HepG2 (cell line): ENCODE results near the gene TBXA2R. TPM values are rescaled to one million over a fixed set of nuclear protein-coding genes. Genes with fewer than 3 reads are reported as not detected.

Experiments
- CBFB ChIP-seq: sonication (generic); formaldehyde crosslinking; IDR thresholded peaks from 2 replicates; pipeline ENCODE4 v1.4.0; 2020; ENCODE audit warnings: missing genetic modification reagents
- DRAP1 ChIP-seq: IDR thresholded peaks from 2 replicates; pipeline ENCODE4 v1.6.1; 2016; ENCODE audit warnings: missing genetic modification reagents, missing compliant biosample characterization
- ETV5 ChIP-seq: IDR thresholded peaks from 2 replicates; pipeline ENCODE4 v1.6.1; 2018; ENCODE audit warnings: missing biosample characterization, missing genetic modification reagents, inconsistent platforms, borderline replicate concordance
- HIC2 ChIP-seq: sonication (generic); formaldehyde crosslinking; IDR thresholded peaks from 2 replicates; pipeline ENCODE4 v1.9.0; 2022; ENCODE audit warnings: low read depth, missing genetic modification reagents
- MAX ChIP-seq: IDR thresholded peaks from 2 replicates; pipeline ENCODE4 v1.6.1; 2012; ENCODE audit warnings: inconsistent platforms
- MYPOP ChIP-seq: sonication (generic); formaldehyde crosslinking; IDR thresholded peaks from 2 replicates; pipeline ENCODE4 v1.8.1; 2023; ENCODE audit warnings: mild to moderate bottlenecking, moderate library complexity, missing genetic modification reagents
- NFE2L2 ChIP-seq: fragments of 150-350 bp; IDR thresholded peaks from 2 replicates; pipeline ENCODE4 v1.6.1; 2014; ENCODE audit warnings: low read length
- NR3C1 ChIP-seq: sonication (generic); formaldehyde crosslinking; IDR thresholded peaks from 2 replicates; pipeline ENCODE4 v1.4.0; 2020; ENCODE audit warnings: missing genetic modification reagents
- PAX8 ChIP-seq: sonication (generic); formaldehyde crosslinking; IDR thresholded peaks from 2 replicates; pipeline ENCODE4 v1.8.0; 2022; ENCODE audit warnings: mild to moderate bottlenecking, missing genetic modification reagents, borderline replicate concordance
- RFX1 ChIP-seq: fragments of 450-650 bp; IDR thresholded peaks from 2 replicates; pipeline ENCODE4 v1.6.1; 2017
- SKIL ChIP-seq: sonication (generic); formaldehyde crosslinking; IDR thresholded peaks from 2 replicates; pipeline ENCODE4 v1.8.0; 2022; ENCODE audit warnings: missing genetic modification reagents, mild to moderate bottlenecking, moderate library complexity, borderline replicate concordance
- SOX13 ChIP-seq, 3 experiments: fragments of 450-650 bp in 1 of 3; sonication (generic) in 1 of 3; formaldehyde crosslinking in 1 of 3; IDR thresholded peaks in 2 of 3; conservative IDR thresholded peaks in 1 of 3; 2 replicates each; pipeline versions ENCODE4 v1.5.0 to v1.6.1; 2016 to 2020; ENCODE audit warnings: antibody characterized with exemption in 1 of 3, mild to moderate bottlenecking in 1 of 3, missing compliant biosample characterization in 1 of 3, missing genetic modification reagents in 1 of 3, moderate library complexity in 1 of 3
- U2AF2 ChIP-seq: fragments of 200-400 bp; formaldehyde crosslinking; IDR thresholded peaks from 2 replicates; pipeline ENCODE4 v1.6.1; 2017; ENCODE audit warnings: low read depth, mild to moderate bottlenecking, low read length
- XRCC5 ChIP-seq: fragments of 200-400 bp; formaldehyde crosslinking; optimal IDR thresholded peaks from 2 replicates; pipeline ENCODE3; 2017; ENCODE audit warnings: mild to moderate bottlenecking, low read length
- ZBTB26 ChIP-seq: IDR thresholded peaks from 2 replicates; pipeline ENCODE4 v1.6.1; 2016; ENCODE audit warnings: missing compliant biosample characterization, missing genetic modification reagents, borderline replicate concordance
- ZFAT ChIP-seq: sonication (generic); formaldehyde crosslinking; conservative IDR thresholded peaks from 2 replicates; pipeline ENCODE4 v1.8.1; 2023; ENCODE audit warnings: missing genetic modification reagents, inconsistent platforms
- ZNF292 ChIP-seq: sonication (generic); formaldehyde crosslinking; IDR thresholded peaks from 2 replicates; pipeline ENCODE4 v1.8.1; 2022; ENCODE audit warnings: mild to moderate bottlenecking, low read depth, missing genetic modification reagents, borderline replicate concordance
- ZNF33A ChIP-seq: sonication (generic); formaldehyde crosslinking; IDR thresholded peaks from 2 replicates; pipeline ENCODE4 v1.5.1; 2020; ENCODE audit warnings: missing genetic modification reagents, mild to moderate bottlenecking, moderate library complexity, borderline replicate concordance
- ZNF704 ChIP-seq: sonication (generic); formaldehyde crosslinking; IDR thresholded peaks from 2 replicates; pipeline ENCODE4 v1.8.1; 2023; ENCODE audit warnings: mild to moderate bottlenecking, inconsistent platforms, moderate library complexity, missing genetic modification reagents, borderline replicate concordance
- ZNF724P ChIP-seq: sonication (generic); formaldehyde crosslinking; IDR thresholded peaks from 2 replicates; pipeline ENCODE4 v1.8.0; 2022; ENCODE audit warnings: missing genetic modification reagents, borderline replicate concordance
- polyA plus RNA-seq, 8 experiments: library from polyadenylated mRNA; depleted of rRNA in 3 of 8; stranded (reverse) in 7 of 8; unstranded in 1 of 8; fragments of >200 nt; fragmentation: Illumina TruSeq in 4 of 8; extraction: Trizol in 4 of 8; gene quantifications; 2 replicates each; pipeline versions ENCODE4 v1.2.1 to v1.2.3, GENCODE V29; 2011 to 2016; ENCODE audit warnings: low read depth in 4 of 8, missing spikeins in 1 of 8, mixed read lengths in 1 of 8; ENCODE audit not compliant: insufficient read depth in 1 of 8
- total RNA-seq, 5 experiments: library from RNA; depleted of rRNA; stranded (reverse); fragments of >200 nt; fragmentation: Illumina TruSeq; extraction: Trizol; gene quantifications; 2 replicates each; pipeline ENCODE4 v1.2.3, GENCODE V29; 2016; ENCODE audit warnings: low read depth in 1 of 5

The TBXA2R gene
- total and polyA plus RNA-seq, 2 of the 13 experiments (the other 11 are each of a cell fraction or from before 2014, with no cell fraction given) = 0.09 TPM; not detected in 1

- TF ChIP-seq ZNF704 (CRISPR knock-in tag) = no peak
- TF ChIP-seq SOX13 (IDR thresholded peaks at IDR 0.05) = 0 out of 2 replicates have a peak, but pooled peaks have one; percentile 42
- no peak for TF ChIP-seq SOX13 (CRISPR knock-in tag; conservative IDR thresholded peaks at IDR 0.05 in 1 of 2, IDR thresholded peaks at IDR 0.05 in 1 of 2)
- TF ChIP-seq RFX1 = peak; percentile 93
- no peak for TF ChIP-seq ZFAT (CRISPR knock-in tag)
- TF ChIP-seq ZNF724P (CRISPR knock-in tag) = no peak
- TF ChIP-seq NFE2L2 = no peak
- no peak for TF ChIP-seq MYPOP (CRISPR knock-in tag)
- TF ChIP-seq ETV5 (CRISPR knock-in tag) = peak; percentile 52; the same call in 1 of the 2 replicates
- peak; percentile 88 for TF ChIP-seq U2AF2
- TF ChIP-seq MAX = peak; percentile 19; the same call in 1 of the 2 replicates
- TF ChIP-seq CBFB (CRISPR knock-in tag) = 0 out of 2 replicates have a peak, but pooled peaks have one; percentile 41
- TF ChIP-seq SKIL (CRISPR knock-in tag) = no peak
- TF ChIP-seq ZNF292 (CRISPR knock-in tag) = no peak
- TF ChIP-seq ZNF33A (CRISPR knock-in tag) = no peak
- TF ChIP-seq XRCC5 = no peak
- no peak for TF ChIP-seq PAX8 (CRISPR knock-in tag)
- TF ChIP-seq DRAP1 (CRISPR knock-in tag) = peak; percentile 35; the same call in 1 of the 2 replicates
- no peak for TF ChIP-seq HIC2
- no peak for TF ChIP-seq ZBTB26 (CRISPR knock-in tag)
- no peak for TF ChIP-seq NR3C1 (CRISPR knock-in tag)
Observed at GRCh38 chr19:3572132-3572854, 34.4 kb downstream of the TBXA2R start (continued).
